K562 (cell line): ENCODE data around the gene KISS1R. TPM values are rescaled to one million over a fixed set of nuclear protein-coding genes. Genes with fewer than 3 reads are reported as not detected.
A peak's percentile ranks its signal among the peaks of the same experiment; 100 is the strongest.

ENCODE experiments used
- ATAC-seq: fragments of 200-7000 bp; cut with Tn5 transposase; 3 replicates; pipeline ENCODE4 v1.9.1; 2020; ENCODE audit warnings: moderate library complexity
- BruUV-seq: library from RNA; stranded (reverse); fragments of 400-500 nt; replicated peaks from 2 replicates; lab custom pipeline; 2021; lab: Mats Ljungman, UMichigan
- CTCF ChIA-PET: fragments of 300-600 bp; formaldehyde crosslinking; extraction: SDS; loops from one replicate; lab custom pipeline; 2021; ENCODE audit warnings: low intra/inter-chr PET ratio; lab: Yijun Ruan, JAX
- POLR2A ChIA-PET: fragments of 300-600, 350-650 bp; sonication (Branson Sonifier 250); formaldehyde crosslinking; extraction: SDS; loops from one replicate; lab custom pipeline; 2021; ENCODE audit warnings: antibody characterized with exemption, inconsistent platforms; lab: Yijun Ruan, JAX
- DNase-seq, 4 experiments: peaks; one replicate each; pipeline versions ENCODE4 v3.0.0 to v3.0.0-alpha.2; 2011 to 2018; ENCODE audit warnings: low spot score in 3 of 4, mixed read lengths in 3 of 4; ENCODE audit errors: extremely low read depth in 1 of 4
- FAIRE-seq: peaks from 2 replicates; lab custom pipeline; 2011; peaks lifted over from hg19 to GRCh38; lab: Jason Lieb, UNC
- H2AFZ ChIP-seq: 2 replicates; pipeline ENCODE4 v1.6.0; 2011; ENCODE audit warnings: low read depth, low read length, control low read depth, inconsistent platforms
- H3K27ac ChIP-seq: fragments of 200-600 bp; 3 replicates; pipeline ENCODE4 v1.8.0; 2011; ENCODE audit warnings: low read depth, mild to moderate bottlenecking, control low read depth, inconsistent platforms, low read length, moderate library complexity, mixed read lengths; ENCODE audit errors: extremely low read depth
- H3K27me3 ChIP-seq, 2 experiments: fragments of 300-600 bp in 1 of 2; 2 replicates in 1 of 2; 3 replicates in 1 of 2; pipeline versions ENCODE4 v1.6.0 to v1.8.0; 2011; ENCODE audit warnings: inconsistent platforms in 2 of 2, low read length in 2 of 2, mild to moderate bottlenecking in 1 of 2, mixed read lengths in 1 of 2, moderate library complexity in 1 of 2; ENCODE audit not compliant: control insufficient read depth in 2 of 2, insufficient read depth in 2 of 2
- H3K36me3 ChIP-seq: fragments of 300-600 bp; 3 replicates; pipeline ENCODE4 v1.8.0; 2011; ENCODE audit warnings: mild to moderate bottlenecking, low read length, inconsistent platforms; ENCODE audit not compliant: control insufficient read depth, insufficient read depth
- H3K4me1 ChIP-seq, 2 experiments: fragments of 200-600 bp in 1 of 2; replicated peaks in 1 of 2; 2 replicates in 1 of 2; 3 replicates in 1 of 2; pipeline versions ENCODE4 v1.5.1 to v1.8.0; 2011; ENCODE audit warnings: inconsistent platforms in 2 of 2, low read length in 2 of 2, mild to moderate bottlenecking in 1 of 2, mixed read lengths in 1 of 2, moderate library complexity in 1 of 2; ENCODE audit not compliant: control insufficient read depth in 2 of 2, insufficient read depth in 2 of 2
- H3K4me2 ChIP-seq: 2 replicates; pipeline ENCODE4 v1.6.1; 2011; ENCODE audit warnings: low read length, control low read depth, inconsistent platforms, mixed read lengths; ENCODE audit not compliant: insufficient read depth
- H3K4me3 ChIP-seq: fragments of 200-600 bp; sonication (generic), shearing (Covaris generic); 2 replicates; pipeline ENCODE4 v1.5.1; 2016; ENCODE audit warnings: control low read depth, inconsistent platforms
- H3K79me2 ChIP-seq: fragments of 200-600 bp; 3 replicates; pipeline ENCODE4 v1.8.0; 2011; ENCODE audit warnings: low read length, inconsistent platforms; ENCODE audit not compliant: control insufficient read depth, insufficient read depth
- H3K9ac ChIP-seq, 2 experiments: 2 replicates each; pipeline versions ENCODE4 v1.6.0 to v1.6.1; 2011; ENCODE audit warnings: low read depth in 2 of 2, low read length in 2 of 2, control low read depth in 1 of 2, inconsistent platforms in 1 of 2, mild to moderate bottlenecking in 1 of 2, mixed read lengths in 1 of 2; ENCODE audit not compliant: insufficient read depth in 1 of 2
- H3K9me1 ChIP-seq: one replicate; pipeline ENCODE4 v1.6.0; 2011; ENCODE audit warnings: inconsistent platforms, mild to moderate bottlenecking, low read length, moderate library complexity; ENCODE audit not compliant: control insufficient read depth, insufficient read depth
- H3K9me3 ChIP-seq: replicated peaks from 2 replicates; pipeline ENCODE4 v1.5.1; 2011; ENCODE audit warnings: low read depth, low read length, inconsistent platforms; ENCODE audit not compliant: control insufficient read depth, insufficient read depth
- H4K20me1 ChIP-seq: replicated peaks from 2 replicates; pipeline ENCODE4 v1.6.1; 2011; ENCODE audit warnings: low read length, inconsistent platforms, mixed read lengths; ENCODE audit not compliant: control insufficient read depth, insufficient read depth
- COPS2 ChIP-seq: fragments of 450-650 bp; conservative IDR thresholded peaks from 2 replicates; pipeline ENCODE4 v1.6.1; 2016; ENCODE audit warnings: mild to moderate bottlenecking, moderate library complexity
- FIP1L1 ChIP-seq: fragments of 200-400 bp; formaldehyde crosslinking; IDR thresholded peaks from 2 replicates; pipeline ENCODE4 v1.6.1; 2018; ENCODE audit warnings: mild to moderate bottlenecking, low read depth, low read length; ENCODE audit not compliant: poor library complexity, severe bottlenecking
- HCFC1 ChIP-seq: IDR thresholded peaks from 2 replicates; pipeline ENCODE4 v1.6.1; 2012; ENCODE audit warnings: low read depth, low read length, improper control_type of control experiment
- JUN ChIP-seq, 2 experiments: sonication (generic) in 1 of 2; formaldehyde crosslinking in 1 of 2; IDR thresholded peaks; 2 replicates each; pipeline versions ENCODE4 v1.6.1 to v1.8.0; 2012 to 2022; ENCODE audit warnings: borderline replicate concordance in 2 of 2, mild to moderate bottlenecking in 2 of 2, improper control_type of control experiment in 1 of 2, low read depth in 1 of 2, low read length in 1 of 2, missing genetic modification reagents in 1 of 2
- KDM1A ChIP-seq, 2 experiments: fragments of 450-650 bp; IDR thresholded peaks; 2 replicates each; pipeline ENCODE4 v1.6.1; 2016; ENCODE audit warnings: mild to moderate bottlenecking in 2 of 2
- KDM5B ChIP-seq: fragments of 200-600 bp; sonication (generic); IDR thresholded peaks from 2 replicates; pipeline ENCODE4 v1.6.1; 2012; ENCODE audit warnings: low read depth, mild to moderate bottlenecking, moderate library complexity, low read length, control low read depth, inconsistent platforms; ENCODE audit not compliant: insufficient replicate concordance
- NFE2L1 ChIP-seq: fragments of 450-650 bp; IDR thresholded peaks from 2 replicates; pipeline ENCODE4 v1.6.1; 2016; ENCODE audit warnings: missing genetic modification characterization, low read depth, mild to moderate bottlenecking, missing compliant biosample characterization, moderate library complexity, borderline replicate concordance
- OTX1 ChIP-seq: fragments of 450-650 bp; formaldehyde crosslinking; IDR thresholded peaks from 2 replicates; pipeline ENCODE4 v1.4.0; 2022; ENCODE audit warnings: mild to moderate bottlenecking
- PCBP1 ChIP-seq: fragments of 200-400 bp; formaldehyde crosslinking; IDR thresholded peaks from 2 replicates; pipeline ENCODE4 v1.6.1; 2018; ENCODE audit warnings: mild to moderate bottlenecking, low read depth, low read length; ENCODE audit not compliant: poor library complexity, severe bottlenecking
- RBM22 ChIP-seq: fragments of 200-400 bp; formaldehyde crosslinking; IDR thresholded peaks from 2 replicates; pipeline ENCODE4 v1.6.1; 2018; ENCODE audit warnings: low read length, low read depth; ENCODE audit not compliant: poor library complexity, severe bottlenecking
- XRCC5 ChIP-seq: fragments of 200-400 bp; formaldehyde crosslinking; IDR thresholded peaks from 2 replicates; pipeline ENCODE4 v1.6.1; 2017; ENCODE audit warnings: low read depth, mild to moderate bottlenecking, low read length
- ZNF197 ChIP-seq: fragments of 200-800 bp; sonication (Bioruptor generic); IDR thresholded peaks from 2 replicates; pipeline ENCODE4 v1.6.1; 2016; ENCODE audit warnings: low read depth, missing genetic modification characterization, missing compliant biosample characterization
- ZNF23 ChIP-seq: fragments of 250-450 bp; sonication (Bioruptor Pico); IDR thresholded peaks from 2 replicates; pipeline ENCODE4 v1.4.0; 2020; ENCODE audit warnings: mild to moderate bottlenecking
- ZNF766 ChIP-seq: fragments of 200-800 bp; sonication (Bioruptor generic); conservative IDR thresholded peaks from 2 replicates; pipeline ENCODE4 v1.6.1; 2016; ENCODE audit warnings: missing genetic modification characterization, missing compliant biosample characterization
- WGBS: fragments of 100-300 bp; shearing (Covaris generic); methylation state at CpG from one replicate; pipeline ENCODE4 v1.1.6; 2016; ENCODE audit warnings: low coverage, mixed read lengths; ENCODE audit not compliant: insufficient coverage; ENCODE audit errors: missing lambda C conversion rate; 5-methylcytosine and 5-hydroxymethylcytosine counted together
- in situ Hi-C: fragments of 300-500 bp; cut with MboI; formaldehyde crosslinking; loops from 4 replicates; pipeline ENCODE4 v1.15.0; 2018; ENCODE audit warnings: inconsistent platforms, mixed read lengths
- intact Hi-C: fragments of 100-400 bp; cut with micrococcal nuclease; formaldehyde crosslinking; loops from 2 replicates; pipeline ENCODE4 v1.14.2; 2022
- polyA plus RNA-seq, 8 experiments: library from polyadenylated mRNA; depleted of rRNA in 4 of 8; stranded (reverse) in 5 of 8; unstranded in 3 of 8; fragments of >200 nt; fragmentation: Nextera tagmentation in 2 of 8; fragmentation: Illumina TruSeq in 1 of 8; extraction: Ambion mirVana in 2 of 8; extraction: Trizol in 1 of 8; gene quantifications; 2 replicates each; pipeline versions ENCODE4 v1.2.1 to v1.2.3, GENCODE V29; 2011 to 2014; ENCODE audit warnings: inconsistent platforms in 1 of 8, missing spikeins in 1 of 8
- total RNA-seq, 7 experiments: library from RNA; depleted of rRNA in 6 of 7; stranded (reverse); fragments of >200 nt in 6 of 7; fragmentation: Illumina TruSeq in 2 of 7; extraction: Trizol in 2 of 7; gene quantifications; 2 replicates each; pipeline versions ENCODE4 v1.2.1 to v1.2.3, GENCODE V29; 2011 to 2021; ENCODE audit warnings: low replicate concordance in 1 of 7
- TF ChIP-seq, protein P1 (sequence below): fragments of 450-650 bp; formaldehyde crosslinking; conservative IDR thresholded peaks from 2 replicates; pipeline ENCODE4 v1.4.0; 2022; ENCODE audit warnings: mild to moderate bottlenecking, missing genetic modification characterization
- TF ChIP-seq, protein P2 (sequence below): fragments of 450-650 bp; IDR thresholded peaks from 2 replicates; pipeline ENCODE4 v1.6.1; 2016
- TF ChIP-seq, protein P3 (sequence below): fragments of 150-350 bp; IDR thresholded peaks from 2 replicates; pipeline ENCODE4 v1.6.1; 2014; ENCODE audit warnings: low read depth, mild to moderate bottlenecking, low read length, borderline replicate concordance

KISS1R gene
- total and polyA plus RNA-seq, 9 of the 15 experiments (the other 6 are each of a cell fraction or from before 2014, with no cell fraction given), result 0.37 to 39.4 (median 2.0) TPM

DNA sequence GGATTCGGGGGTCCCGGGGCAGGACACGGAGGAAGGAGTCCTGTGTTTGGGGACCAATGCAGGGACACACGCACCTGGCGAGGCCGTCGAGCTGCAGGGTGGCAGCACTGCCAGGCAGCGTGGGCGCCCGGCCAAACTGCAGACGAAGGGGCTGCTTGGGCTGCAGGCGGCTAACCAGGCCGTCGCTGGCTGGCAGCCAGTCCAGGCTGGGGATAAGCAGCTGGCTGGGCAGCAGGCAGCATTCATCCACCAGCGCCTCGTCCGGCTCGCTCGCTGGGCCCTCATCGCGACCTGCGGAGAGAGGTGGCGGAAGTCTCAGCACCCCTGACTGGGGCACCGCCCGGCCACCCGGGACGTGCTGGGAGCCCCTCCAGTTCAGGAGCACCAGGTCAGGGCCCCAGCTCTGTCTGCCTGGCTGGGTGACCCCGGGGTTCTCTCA is 46.2 kb upstream of the KISS1R start:
- no peak for DNase-seq
- WGBS, result 83% methylated on average over 19 of the region's 28 CpGs
- no peak overlapping the region for H3K4me3 ChIP-seq
- in situ Hi-C loops (no loop called here), intact Hi-C loops (no loop called here)
- POLR2A ChIA-PET, result interaction anchor here (2.0 kb wide), 1 partner anchor 37 kb away, joined by 7 read pairs; no protein-coding TSS in a partner anchor
- H3K9ac ChIP-seq, result no peak overlapping the region; a peak in 1 of 4 replicates
- H3K79me2 ChIP-seq, result no peaks in the 10 kb centered on the region
- peaks cover 16 to 84% of the 10 kb centered on the region in 2 experiments for H3K4me1 ChIP-seq
- CTCF ChIA-PET, result no interaction called here
- no peak overlapping the region for H3K27ac ChIP-seq
- no TSS peak for BruUV-seq
- FAIRE-seq, result no peak
- no peaks in the 10 kb centered on the region; the same call in 1 of the 2 replicates for H4K20me1 ChIP-seq
- no peak overlapping the region for H2AFZ ChIP-seq
- peaks cover 73% of the 10 kb centered on the region; the same call in 2 of the 3 replicates for H3K36me3 ChIP-seq
- no peak overlapping the region for H3K4me2 ChIP-seq
- no peaks in the 10 kb centered on the region for H3K9me1 ChIP-seq
- ATAC-seq, result no peak
- no peaks in the 10 kb centered on the region for H3K27me3 ChIP-seq
- no peaks in the 10 kb centered on the region for H3K9me3 ChIP-seq
- TF ChIP-seq HCFC1 (no peak), ZNF197 (CRISPR knock-in tag) (no peak), FIP1L1 (peak; percentile 42), RBM22 (peak; percentile 60), ZNF23 (CRISPR knock-in tag) (no peak), XRCC5 (no peak), ZNF766 (CRISPR knock-in tag) (no peak), PCBP1 (peak; percentile 61), COPS2 (no peak), JUN (IDR thresholded peaks at IDR 0.05; ENCODE audit: borderline replicate concordance, low read depth, low read length) (no peak), JUN (CRISPR knock-in tag; IDR thresholded peaks at IDR 0.05; ENCODE audit: borderline replicate concordance) (no peak), KDM5B (no peak), NFE2L1 (tag) (no peak), OTX1 (CRISPR knock-in tag) (no peak), KDM1A (IDR thresholded peaks at IDR 0.05) (no peak)
- TF ChIP-seq, protein P1, sequence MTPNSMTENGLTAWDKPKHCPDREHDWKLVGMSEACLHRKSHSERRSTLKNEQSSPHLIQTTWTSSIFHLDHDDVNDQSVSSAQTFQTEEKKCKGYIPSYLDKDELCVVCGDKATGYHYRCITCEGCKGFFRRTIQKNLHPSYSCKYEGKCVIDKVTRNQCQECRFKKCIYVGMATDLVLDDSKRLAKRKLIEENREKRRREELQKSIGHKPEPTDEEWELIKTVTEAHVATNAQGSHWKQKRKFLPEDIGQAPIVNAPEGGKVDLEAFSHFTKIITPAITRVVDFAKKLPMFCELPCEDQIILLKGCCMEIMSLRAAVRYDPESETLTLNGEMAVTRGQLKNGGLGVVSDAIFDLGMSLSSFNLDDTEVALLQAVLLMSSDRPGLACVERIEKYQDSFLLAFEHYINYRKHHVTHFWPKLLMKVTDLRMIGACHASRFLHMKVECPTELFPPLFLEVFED (CRISPR knock-in tag), result no peak
- TF ChIP-seq, protein P2, sequence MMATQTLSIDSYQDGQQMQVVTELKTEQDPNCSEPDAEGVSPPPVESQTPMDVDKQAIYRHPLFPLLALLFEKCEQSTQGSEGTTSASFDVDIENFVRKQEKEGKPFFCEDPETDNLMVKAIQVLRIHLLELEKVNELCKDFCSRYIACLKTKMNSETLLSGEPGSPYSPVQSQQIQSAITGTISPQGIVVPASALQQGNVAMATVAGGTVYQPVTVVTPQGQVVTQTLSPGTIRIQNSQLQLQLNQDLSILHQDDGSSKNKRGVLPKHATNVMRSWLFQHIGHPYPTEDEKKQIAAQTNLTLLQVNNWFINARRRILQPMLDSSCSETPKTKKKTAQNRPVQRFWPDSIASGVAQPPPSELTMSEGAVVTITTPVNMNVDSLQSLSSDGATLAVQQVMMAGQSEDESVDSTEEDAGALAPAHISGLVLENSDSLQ, result no peak
- TF ChIP-seq, protein P3, sequence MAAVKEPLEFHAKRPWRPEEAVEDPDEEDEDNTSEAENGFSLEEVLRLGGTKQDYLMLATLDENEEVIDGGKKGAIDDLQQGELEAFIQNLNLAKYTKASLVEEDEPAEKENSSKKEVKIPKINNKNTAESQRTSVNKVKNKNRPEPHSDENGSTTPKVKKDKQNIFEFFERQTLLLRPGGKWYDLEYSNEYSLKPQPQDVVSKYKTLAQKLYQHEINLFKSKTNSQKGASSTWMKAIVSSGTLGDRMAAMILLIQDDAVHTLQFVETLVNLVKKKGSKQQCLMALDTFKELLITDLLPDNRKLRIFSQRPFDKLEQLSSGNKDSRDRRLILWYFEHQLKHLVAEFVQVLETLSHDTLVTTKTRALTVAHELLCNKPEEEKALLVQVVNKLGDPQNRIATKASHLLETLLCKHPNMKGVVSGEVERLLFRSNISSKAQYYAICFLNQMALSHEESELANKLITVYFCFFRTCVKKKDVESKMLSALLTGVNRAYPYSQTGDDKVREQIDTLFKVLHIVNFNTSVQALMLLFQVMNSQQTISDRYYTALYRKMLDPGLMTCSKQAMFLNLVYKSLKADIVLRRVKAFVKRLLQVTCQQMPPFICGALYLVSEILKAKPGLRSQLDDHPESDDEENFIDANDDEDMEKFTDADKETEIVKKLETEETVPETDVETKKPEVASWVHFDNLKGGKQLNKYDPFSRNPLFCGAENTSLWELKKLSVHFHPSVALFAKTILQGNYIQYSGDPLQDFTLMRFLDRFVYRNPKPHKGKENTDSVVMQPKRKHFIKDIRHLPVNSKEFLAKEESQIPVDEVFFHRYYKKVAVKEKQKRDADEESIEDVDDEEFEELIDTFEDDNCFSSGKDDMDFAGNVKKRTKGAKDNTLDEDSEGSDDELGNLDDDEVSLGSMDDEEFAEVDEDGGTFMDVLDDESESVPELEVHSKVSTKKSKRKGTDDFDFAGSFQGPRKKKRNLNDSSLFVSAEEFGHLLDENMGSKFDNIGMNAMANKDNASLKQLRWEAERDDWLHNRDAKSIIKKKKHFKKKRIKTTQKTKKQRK, result no peak
